Measurements from ENCODE around the gene CD300LD. TPM values are rescaled to one million over a fixed set of nuclear protein-coding genes. Genes with fewer than 3 reads are reported as not detected.

Gene CD300LD
- total RNA-seq, 1 donor from 2014 or later: not detected

GRCh38 chr17:74608511-74608910 lies 16.4 kb upstream of the CD300LD start:
- DNase-seq: no peak
- Mint-ChIP-seq H3K36me3 (ENCODE audit: unreplicated experiment) (no peaks in the 10 kb centered on the region), H3K9me3 (ENCODE audit: unreplicated experiment) (peaks cover 12% of the 10 kb centered on the region), H3K4me3 (ENCODE audit: unreplicated experiment) (peak overlapping the region; percentile 39), H3K4me1 (ENCODE audit: low read depth, unreplicated experiment) (peaks cover 37% of the 10 kb centered on the region), H3K27me3 (ENCODE audit: unreplicated experiment) (peaks cover 7% of the 10 kb centered on the region), H3K27ac (ENCODE audit: unreplicated experiment) (peak overlapping the region; percentile 80)
- no peak for TF ChIP-seq CTCF (IDR thresholded peaks at IDR 0.05; ENCODE audit: partially characterized antibody, unreplicated experiment)

- Mint-ChIP-seq H3K4me3 (ENCODE audit: unreplicated experiment) (peak overlapping the region; percentile 15), H3K27me3 (ENCODE audit: unreplicated experiment) (peaks cover 11% of the 10 kb centered on the region), H3K36me3 (ENCODE audit: unreplicated experiment) (no peaks in the 10 kb centered on the region), H3K9me3 (ENCODE audit: unreplicated experiment) (peaks cover 16% of the 10 kb centered on the region), H3K4me1 (ENCODE audit: low read depth, unreplicated experiment) (peaks cover 47% of the 10 kb centered on the region), H3K27ac (ENCODE audit: unreplicated experiment) (peak overlapping the region; percentile 80)
- no peak for TF ChIP-seq CTCF (IDR thresholded peaks at IDR 0.05; ENCODE audit: partially characterized antibody, unreplicated experiment)
- no peak for DNase-seq
Observed at GRCh38 chr17:74607221-74607620, 15.1 kb upstream of the CD300LD start.

GRCh38 chr17:74606050-74606449 lies 14.0 kb upstream of the CD300LD start:
- Mint-ChIP-seq H3K36me3 (ENCODE audit: unreplicated experiment) (no peaks in the 10 kb centered on the region), H3K4me1 (ENCODE audit: low read depth, unreplicated experiment) (peaks cover 55% of the 10 kb centered on the region), H3K27me3 (ENCODE audit: unreplicated experiment) (peaks cover 11% of the 10 kb centered on the region), H3K27ac (ENCODE audit: unreplicated experiment) (no peak overlapping the region), H3K4me3 (ENCODE audit: unreplicated experiment) (no peak overlapping the region), H3K9me3 (ENCODE audit: unreplicated experiment) (peaks cover 18% of the 10 kb centered on the region)
- no peak for DNase-seq
- no peak for TF ChIP-seq CTCF (IDR thresholded peaks at IDR 0.05; ENCODE audit: partially characterized antibody, unreplicated experiment)

GRCh38 chr17:74605361-74605760 lies 13.3 kb upstream of the CD300LD start:
- Mint-ChIP-seq H3K27ac (ENCODE audit: unreplicated experiment) (peak overlapping the region; percentile 59), H3K9me3 (ENCODE audit: unreplicated experiment) (peaks cover 18% of the 10 kb centered on the region), H3K4me1 (ENCODE audit: low read depth, unreplicated experiment) (peaks cover 59% of the 10 kb centered on the region), H3K36me3 (ENCODE audit: unreplicated experiment) (no peaks in the 10 kb centered on the region), H3K27me3 (ENCODE audit: unreplicated experiment) (peaks cover 11% of the 10 kb centered on the region), H3K4me3 (ENCODE audit: unreplicated experiment) (peak overlapping the region; percentile 28)
- DNase-seq: no peak
- no peak for TF ChIP-seq CTCF (IDR thresholded peaks at IDR 0.05; ENCODE audit: partially characterized antibody, unreplicated experiment)

GRCh38 chr17:74604761-74605160 lies 12.7 kb upstream of the CD300LD start:
- Mint-ChIP-seq H3K4me3 (ENCODE audit: unreplicated experiment) (no peak overlapping the region), H3K4me1 (ENCODE audit: low read depth, unreplicated experiment) (peaks cover 65% of the 10 kb centered on the region), H3K9me3 (ENCODE audit: unreplicated experiment) (peaks cover 20% of the 10 kb centered on the region), H3K27me3 (ENCODE audit: unreplicated experiment) (peaks cover 12% of the 10 kb centered on the region), H3K36me3 (ENCODE audit: unreplicated experiment) (no peaks in the 10 kb centered on the region), H3K27ac (ENCODE audit: unreplicated experiment) (no peak overlapping the region)
- TF ChIP-seq CTCF (IDR thresholded peaks at IDR 0.05; ENCODE audit: partially characterized antibody, unreplicated experiment): no peak
- no peak for DNase-seq
